ENCODE measurements around the gene RAG1.

The RAG1 gene

GRCh38 chr11:36590513-36590912, 22.7 kb downstream of the RAG1 start:
- no peak for DNase-seq (ENCODE audit: low read depth)

GRCh38 chr11:36591433-36591832, 23.6 kb downstream of the RAG1 start:
- no peak for DNase-seq (ENCODE audit: low read depth)

- peak; percentile 8 for DNase-seq (ENCODE audit: low read depth)
Measured at GRCh38 chr11:36594316-36594989, 26.6 kb downstream of the RAG1 start, which contains the start of gene IFTAP. TSS of gene IFTAP (plus strand) at chr11:36594502. CDS start at chr11:36610104, 15,602 bp downstream.

GRCh38 chr11:36596880-36597279, 29.1 kb downstream of the RAG1 start:
- no peak for DNase-seq (ENCODE audit: low read depth)

- DNase-seq (ENCODE audit: low read depth) = no peak
Measured at GRCh38 chr11:36598051-36598450, 30.2 kb downstream of the RAG1 start, which contains the start of gene RAG2. TSS of gene RAG2 (minus strand) at chr11:36598236. CDS start at chr11:36594168, 4,068 bp downstream.

GRCh38 chr11:36600180-36600579, 32.4 kb downstream of the RAG1 start:
- DNase-seq (ENCODE audit: low read depth) = no peak

GRCh38 chr11:36601155-36601554, 33.3 kb downstream of the RAG1 start:
- no peak for DNase-seq (ENCODE audit: low read depth)

- DNase-seq (ENCODE audit: low read depth) = no peak
Measured at GRCh38 chr11:36602135-36602534, 34.3 kb downstream of the RAG1 start.

- DNase-seq (ENCODE audit: low read depth) = no peak
Measured at GRCh38 chr11:36605221-36606216, 37.7 kb downstream of the RAG1 start.

GRCh38 chr11:36608491-36609199, 40.8 kb downstream of the RAG1 start:
- no peak for DNase-seq (ENCODE audit: low read depth)

GRCh38 chr11:36609383-36609782, 41.6 kb downstream of the RAG1 start:
- no peak for DNase-seq (ENCODE audit: low read depth)

GRCh38 chr11:36615826-36616225, 48.0 kb downstream of the RAG1 start:
- DNase-seq (ENCODE audit: low read depth) = no peak

GRCh38 chr11:36617543-36618362, 49.9 kb downstream of the RAG1 start:
- DNase-seq (ENCODE audit: low read depth) = no peak

- no peak for DNase-seq (ENCODE audit: low read depth)
Measured at GRCh38 chr11:36618363-36619047, 50.7 kb downstream of the RAG1 start.

- DNase-seq (ENCODE audit: low read depth) = no peak
Measured at GRCh38 chr11:36619502-36619901, 51.7 kb downstream of the RAG1 start.

GRCh38 chr11:36620246-36620645, 52.4 kb downstream of the RAG1 start:
- DNase-seq (ENCODE audit: low read depth) = no peak

- DNase-seq (ENCODE audit: low read depth) = no peak
Measured at GRCh38 chr11:36622431-36623136, 54.8 kb downstream of the RAG1 start.

GRCh38 chr11:36623494-36623893, 55.7 kb downstream of the RAG1 start:
- DNase-seq (ENCODE audit: low read depth) = no peak

GRCh38 chr11:36627006-36627405, 59.2 kb downstream of the RAG1 start:
- DNase-seq (ENCODE audit: low read depth) = no peak

- DNase-seq (ENCODE audit: low read depth) = no peak
Measured at GRCh38 chr11:36627471-36627870, 59.7 kb downstream of the RAG1 start.
